ENCODE results near the gene PRPS1L1. TPM values are rescaled to one million over a fixed set of nuclear protein-coding genes. Genes with fewer than 3 reads are reported as not detected.

PRPS1L1 gene
- total RNA-seq, 1 experiment from 2014 or later, result not detected

DNA sequence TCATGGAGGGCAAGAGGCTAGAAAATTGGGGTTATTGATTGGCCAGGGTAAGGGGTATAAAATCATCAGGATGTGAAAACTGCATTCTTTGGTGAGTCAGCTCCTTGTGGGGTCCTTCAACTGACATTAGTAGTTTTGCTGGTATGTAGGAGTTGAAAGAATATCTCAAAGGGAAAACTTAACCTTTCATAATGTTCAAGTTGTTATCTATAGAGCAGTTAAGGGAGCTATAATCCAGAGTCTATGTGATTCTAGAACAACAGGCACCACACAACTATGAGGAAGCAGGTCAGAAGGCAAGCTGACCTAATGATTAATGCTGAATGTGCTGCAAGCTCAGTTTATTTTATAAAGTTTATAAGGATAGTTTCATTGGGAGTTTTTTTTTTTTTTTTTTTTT lies 13.7 kb downstream of the PRPS1L1 start:
- Histone ChIP-seq H2BK20ac (ENCODE audit: low read depth, low read length, poor library complexity, severe bottlenecking) (no peak overlapping the region), H3K14ac (ENCODE audit: insufficient read depth, low read length) (no peak overlapping the region), H2AK5ac (ENCODE audit: insufficient read length, low read length) (no peak overlapping the region), H3K56ac (ENCODE audit: insufficient read length, low read depth, low read length) (no peak overlapping the region), H4K5ac (ENCODE audit: insufficient read length, low read depth, low read length) (no peak overlapping the region), H4K91ac (ENCODE audit: insufficient read length, low read depth, low read length) (no peak overlapping the region), H3K9me3 (ENCODE audit: control insufficient read depth, low read depth, low read length) (no peaks in the 10 kb centered on the region), H4K8ac (replicated peaks; ENCODE audit: insufficient read length, low read depth, low read length) (no peak overlapping the region), H3K4ac (ENCODE audit: low read depth, low read length) (no peak overlapping the region), H3K4me2 (ENCODE audit: insufficient read depth, insufficient read length, low read length) (no peak overlapping the region), H2BK5ac (ENCODE audit: insufficient read length, low read length) (no peak overlapping the region), H2BK120ac (ENCODE audit: low read depth, low read length, poor library complexity, severe bottlenecking) (no peak overlapping the region), H3K79me2 (ENCODE audit: insufficient read depth, low read length) (no peaks in the 10 kb centered on the region), H3T11ph (ENCODE audit: low read length) (no peak overlapping the region), H4K20me1 (ENCODE audit: control insufficient read depth, insufficient read depth, insufficient read length) (no peaks in the 10 kb centered on the region), H3K4me1 (ENCODE audit: insufficient read depth, low read length) (no peaks in the 10 kb centered on the region), H3K23ac (ENCODE audit: insufficient read length, low read depth, low read length) (no peak overlapping the region), H3K18ac (ENCODE audit: insufficient read length, low read depth, low read length) (no peak overlapping the region), H2BK12ac (ENCODE audit: insufficient read length, low read depth, low read length) (no peak overlapping the region), H2BK15ac (ENCODE audit: low read depth, low read length) (no peak overlapping the region), H3K79me1 (ENCODE audit: insufficient read depth, low read depth, low read length, poor library complexity, severe bottlenecking) (no peaks in the 10 kb centered on the region), H3K9ac (ENCODE audit: extremely low read depth, insufficient read length, low read length) (no peak overlapping the region), H3K23me2 (ENCODE audit: insufficient read length, low read depth, low read length, poor library complexity, severe bottlenecking) (no peaks in the 10 kb centered on the region), H2AFZ (ENCODE audit: low read length) (no peak overlapping the region), H3K27me3 (ENCODE audit: insufficient read depth, low read length) (no peaks in the 10 kb centered on the region), H3K27ac (ENCODE audit: insufficient read length, low read depth, low read length) (no peak overlapping the region)
- Mint-ChIP-seq H3K36me3 (ENCODE audit: insufficient read depth in 1 of 3, low read depth in 3 of 3) (no peaks in the 10 kb centered on the region; a peak in 1 of 7 replicates), H3K27ac (no peak overlapping the region), H3K27me3 (ENCODE audit: low read depth) (no peaks in the 10 kb centered on the region), H3K4me1 (no peaks in the 10 kb centered on the region), H3K9me3 (peaks cover 0 to 2% of the 10 kb centered on the region in 2 experiments; a peak in 2 of 5 replicates), H3K4me3 (no peak overlapping the region)
- TF ChIP-seq, protein P1, sequence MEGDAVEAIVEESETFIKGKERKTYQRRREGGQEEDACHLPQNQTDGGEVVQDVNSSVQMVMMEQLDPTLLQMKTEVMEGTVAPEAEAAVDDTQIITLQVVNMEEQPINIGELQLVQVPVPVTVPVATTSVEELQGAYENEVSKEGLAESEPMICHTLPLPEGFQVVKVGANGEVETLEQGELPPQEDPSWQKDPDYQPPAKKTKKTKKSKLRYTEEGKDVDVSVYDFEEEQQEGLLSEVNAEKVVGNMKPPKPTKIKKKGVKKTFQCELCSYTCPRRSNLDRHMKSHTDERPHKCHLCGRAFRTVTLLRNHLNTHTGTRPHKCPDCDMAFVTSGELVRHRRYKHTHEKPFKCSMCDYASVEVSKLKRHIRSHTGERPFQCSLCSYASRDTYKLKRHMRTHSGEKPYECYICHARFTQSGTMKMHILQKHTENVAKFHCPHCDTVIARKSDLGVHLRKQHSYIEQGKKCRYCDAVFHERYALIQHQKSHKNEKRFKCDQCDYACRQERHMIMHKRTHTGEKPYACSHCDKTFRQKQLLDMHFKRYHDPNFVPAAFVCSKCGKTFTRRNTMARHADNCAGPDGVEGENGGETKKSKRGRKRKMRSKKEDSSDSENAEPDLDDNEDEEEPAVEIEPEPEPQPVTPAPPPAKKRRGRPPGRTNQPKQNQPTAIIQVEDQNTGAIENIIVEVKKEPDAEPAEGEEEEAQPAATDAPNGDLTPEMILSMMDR (conservative IDR thresholded peaks at IDR 0.05), result no peak
- no peak for DNase-seq
